CD4-positive, alpha-beta T cell treated with Interleukin-4 for 4 hours (primary cell): ENCODE data around the gene CIB2.
"Not testable (repeated sequence)": the region's sequence is repeated elsewhere in the genome, so short reads cannot be mapped to it uniquely, and the experiment has no call there.

Experiments used
- DNase-seq: peaks from one replicate; pipeline ENCODE4 v3.0.0-alpha.2; 2020

The CIB2 gene

DNA sequence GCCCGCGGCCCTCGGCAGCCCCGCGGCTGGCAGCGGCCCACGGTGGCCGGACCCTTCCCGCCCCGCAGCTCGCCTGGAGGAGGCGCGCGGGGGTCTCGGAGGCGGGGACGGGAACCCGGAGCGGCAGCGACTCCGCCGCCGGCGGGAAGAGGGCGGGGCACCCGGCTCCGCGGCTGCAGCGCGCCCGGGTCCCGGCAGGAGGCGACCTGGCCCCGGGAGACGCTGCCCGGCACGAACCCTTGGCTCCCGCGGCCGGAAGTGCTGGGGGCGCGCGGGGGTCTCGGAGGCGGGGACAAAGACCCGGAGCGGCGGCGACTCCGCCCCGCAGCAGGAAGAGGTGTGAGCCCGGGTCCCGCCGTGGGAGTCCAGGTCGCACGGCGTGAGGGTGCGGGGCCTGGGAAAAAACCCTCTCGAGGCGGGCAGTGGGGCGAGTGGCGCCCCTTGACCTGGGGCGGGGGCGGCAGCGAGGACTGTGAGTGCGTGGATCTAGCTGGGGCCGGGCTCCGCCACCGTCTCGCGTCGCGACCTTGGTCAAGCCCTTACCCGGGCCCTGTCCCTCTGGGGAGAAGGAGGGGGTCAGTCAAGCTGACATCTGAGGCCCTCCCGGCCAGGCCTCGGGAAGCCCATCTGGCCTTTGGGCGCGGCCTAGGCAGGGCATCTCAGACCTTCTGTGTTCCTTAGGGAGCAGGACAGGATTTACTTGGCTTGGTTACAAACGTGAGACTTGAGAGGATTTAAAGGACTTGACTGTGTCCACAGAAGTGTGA, at the start of gene CIB2:
TSS of gene CIB2 (minus strand) at position 151 of the 767 bp plus-strand sequence. CDS start 230 bp downstream, outside the sequence.
- peak; percentile 62 for DNase-seq

DNA sequence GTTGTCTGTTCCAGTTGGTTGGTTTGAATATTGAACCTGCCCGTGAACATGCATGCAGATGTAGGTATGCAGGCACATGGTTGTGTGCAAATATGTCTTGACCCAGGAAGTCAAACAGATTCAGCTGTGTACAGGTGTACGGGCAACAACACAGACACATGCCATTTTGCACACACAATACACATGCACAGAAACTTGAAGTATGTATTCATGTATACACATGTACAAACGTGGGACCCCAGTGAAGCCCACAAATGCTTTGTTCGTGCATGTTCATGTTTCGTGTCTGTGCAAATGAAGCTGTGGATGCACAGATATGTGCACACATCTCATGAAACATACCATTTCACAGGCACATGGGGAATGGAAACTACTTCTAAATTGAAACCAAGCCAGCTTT, 48.7 kb upstream of the CIB2 start:
- DNase-seq: no peak

DNA sequence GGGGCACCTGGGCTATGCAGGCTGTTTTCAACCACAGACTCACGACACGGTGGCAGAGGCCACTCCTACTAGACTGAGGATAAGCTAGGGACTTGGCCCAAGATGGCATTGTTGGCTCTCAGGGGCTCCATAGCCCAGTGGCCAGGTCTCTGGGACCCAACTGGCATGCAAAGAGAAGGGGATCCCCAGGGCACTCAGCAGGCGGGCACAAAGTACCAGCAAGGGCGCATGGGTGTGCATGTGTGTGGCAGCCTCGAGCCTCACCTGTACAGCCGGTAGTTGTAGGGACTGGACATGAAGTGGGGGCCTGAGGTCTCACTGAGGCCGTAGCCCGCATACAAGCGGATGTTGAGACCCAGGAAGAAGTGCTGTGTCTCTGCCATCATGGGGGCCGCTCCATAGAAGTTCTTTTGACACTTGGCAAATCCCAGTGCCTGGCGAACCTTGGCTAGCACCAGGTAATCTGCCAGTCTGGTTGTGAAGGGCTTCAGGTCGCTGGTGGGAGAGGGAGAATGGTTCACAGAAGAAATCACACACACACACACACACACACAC, 48.1 kb upstream of the CIB2 start:
- no peak for DNase-seq

DNA sequence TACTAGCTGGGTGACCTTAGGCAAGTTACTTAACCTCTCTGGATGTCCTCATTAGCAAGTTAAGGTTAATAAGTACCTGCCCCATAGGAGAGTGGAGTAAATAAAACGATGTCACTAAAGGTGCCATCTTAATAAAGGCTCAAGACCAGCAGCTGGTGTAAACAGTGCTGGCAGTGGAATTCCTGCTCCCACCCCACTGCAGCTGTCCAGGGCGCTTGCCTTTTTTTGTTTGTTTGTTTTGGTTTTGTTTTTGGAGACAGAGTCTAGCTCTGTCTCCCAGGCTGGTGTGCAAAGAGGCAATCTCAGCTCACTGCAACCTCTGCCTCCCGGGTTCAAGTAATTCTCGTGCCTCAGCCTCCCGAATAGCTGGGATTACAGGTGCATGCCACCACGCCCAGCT, 46.8 kb upstream of the CIB2 start:
- no peak for DNase-seq

DNA sequence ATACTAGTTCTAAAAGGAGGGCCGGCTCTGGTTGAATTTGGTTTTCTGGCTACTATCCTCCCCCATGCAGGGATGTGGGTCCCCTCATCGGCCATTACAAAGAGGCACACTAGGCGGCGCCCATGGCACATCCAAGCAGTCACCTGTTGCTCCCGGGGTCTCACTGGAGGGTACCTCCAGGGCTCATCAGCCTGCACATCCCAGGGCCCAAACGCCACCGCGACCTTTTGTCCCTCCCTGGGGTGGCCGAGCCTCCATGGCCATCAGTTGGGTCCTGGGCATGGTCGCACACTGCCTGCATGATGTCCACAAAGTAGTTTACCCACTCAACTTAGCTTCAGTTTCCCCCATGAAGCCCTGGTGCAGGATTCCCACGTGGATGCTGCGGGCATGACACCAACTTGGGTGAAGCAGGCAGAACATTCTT, 46.2 kb upstream of the CIB2 start:
- DNase-seq: peak; percentile 27

DNA sequence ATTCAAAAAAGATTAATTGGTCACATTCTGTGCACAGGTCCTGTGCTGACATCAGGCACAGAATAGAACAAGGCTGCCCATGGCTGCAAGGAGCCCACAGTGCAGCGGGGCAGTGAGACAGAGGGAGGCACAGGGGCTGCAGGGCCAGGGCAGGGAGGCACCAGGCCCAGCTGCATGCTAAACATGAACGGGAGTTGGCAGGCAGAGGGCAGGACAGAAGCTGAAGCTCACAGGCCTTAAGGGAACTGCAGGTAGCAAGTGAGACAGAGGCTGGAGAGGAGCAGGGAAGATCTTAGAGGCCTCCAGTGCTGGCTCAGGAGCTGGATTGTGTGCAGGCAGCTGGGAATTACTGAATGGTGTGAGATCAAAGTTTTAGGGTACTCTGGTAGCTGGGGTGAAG, 44.1 kb upstream of the CIB2 start:
- DNase-seq: no peak

DNA sequence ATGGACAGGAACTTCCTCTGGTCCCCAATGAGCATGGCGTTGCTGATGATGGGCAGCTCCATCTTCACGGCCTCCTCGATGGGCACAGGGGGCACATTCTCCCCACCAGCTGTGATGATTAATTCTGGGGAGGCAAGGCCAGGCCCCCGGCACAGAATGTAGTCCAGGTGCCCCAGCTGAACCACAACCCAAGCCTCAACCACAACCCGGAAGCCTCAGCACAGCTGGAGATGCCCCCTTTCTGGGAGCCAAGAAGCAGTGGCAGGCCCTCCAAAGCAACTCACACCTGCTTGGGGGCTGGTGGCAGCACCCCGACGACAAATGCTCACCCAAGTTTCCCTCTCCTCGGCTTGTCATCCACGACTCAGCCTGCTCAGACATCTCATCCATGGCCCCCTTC, 43.2 kb upstream of the CIB2 start:
- DNase-seq: no peak

DNA sequence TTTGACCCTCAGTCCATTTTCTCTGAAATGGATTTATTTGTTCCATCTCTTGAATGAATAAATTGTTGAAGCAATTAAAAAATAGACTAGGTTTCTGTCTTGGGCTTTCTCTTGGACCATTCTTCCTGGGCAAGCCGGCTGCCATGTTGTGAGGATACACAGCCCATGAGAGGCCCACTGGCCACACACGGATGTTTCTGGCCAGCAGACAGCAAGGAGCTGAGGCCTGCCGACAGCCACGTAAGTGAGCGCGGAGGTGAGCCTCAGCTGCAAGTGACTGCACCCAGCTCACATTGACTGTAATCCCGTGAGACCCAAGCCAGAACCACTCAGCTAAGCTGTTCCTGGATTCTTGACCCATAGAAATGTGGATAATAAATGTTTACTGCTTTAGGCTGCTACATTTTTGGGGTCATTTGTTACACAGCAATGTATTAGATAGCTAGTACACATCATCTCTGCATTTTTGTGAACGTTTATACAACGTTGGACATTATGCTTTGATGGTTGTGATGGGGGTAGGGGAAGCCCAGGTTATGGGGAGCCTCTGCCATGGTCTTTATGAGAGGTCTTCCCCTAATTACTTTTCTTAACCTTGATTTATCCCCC, 40.7 kb upstream of the CIB2 start:
- no peak for DNase-seq

DNA sequence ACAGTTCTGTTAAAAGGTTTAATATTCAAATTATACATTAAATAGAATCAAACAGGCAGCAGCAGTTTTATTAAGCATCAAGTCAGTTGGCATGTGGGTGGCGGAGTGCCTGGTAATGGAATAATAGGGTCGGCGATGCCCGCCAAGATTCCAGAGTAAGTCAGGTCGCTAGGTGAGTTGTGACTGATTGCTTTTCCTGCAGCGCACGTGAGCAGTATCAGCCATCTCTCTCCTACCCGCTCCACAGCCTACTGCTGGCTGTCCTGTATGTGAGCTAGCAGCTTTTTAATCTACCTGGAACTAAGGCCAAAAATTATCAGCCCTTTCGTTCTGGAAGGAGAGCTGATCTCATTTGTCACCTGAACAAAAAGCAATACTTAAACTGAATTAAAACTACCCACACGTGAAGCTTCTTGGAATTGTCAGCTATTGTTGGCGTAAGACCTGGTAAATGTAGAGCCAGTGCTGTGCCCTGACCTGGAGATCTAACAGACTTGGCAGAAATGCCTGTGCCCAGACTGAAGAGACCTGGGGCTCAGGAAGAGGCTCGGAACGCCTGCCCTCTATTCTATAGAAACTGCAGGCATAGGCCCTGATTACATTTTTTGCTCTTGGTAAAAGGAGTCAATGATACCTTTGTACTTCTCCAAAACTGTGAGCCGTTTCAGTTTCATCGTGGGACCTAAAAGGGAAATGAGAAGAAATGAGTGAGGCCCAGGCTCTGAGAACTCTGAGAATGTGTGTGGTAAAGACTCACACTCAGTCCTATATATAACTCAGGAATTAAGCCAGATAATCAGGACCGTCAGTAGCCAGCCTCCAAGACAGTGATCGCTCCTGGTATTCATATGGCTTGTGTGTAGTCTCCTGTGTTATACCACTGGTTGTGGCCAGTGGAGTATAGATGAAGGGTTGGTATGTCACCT, 39.9 kb upstream of the CIB2 start:
- no peak for DNase-seq

DNA sequence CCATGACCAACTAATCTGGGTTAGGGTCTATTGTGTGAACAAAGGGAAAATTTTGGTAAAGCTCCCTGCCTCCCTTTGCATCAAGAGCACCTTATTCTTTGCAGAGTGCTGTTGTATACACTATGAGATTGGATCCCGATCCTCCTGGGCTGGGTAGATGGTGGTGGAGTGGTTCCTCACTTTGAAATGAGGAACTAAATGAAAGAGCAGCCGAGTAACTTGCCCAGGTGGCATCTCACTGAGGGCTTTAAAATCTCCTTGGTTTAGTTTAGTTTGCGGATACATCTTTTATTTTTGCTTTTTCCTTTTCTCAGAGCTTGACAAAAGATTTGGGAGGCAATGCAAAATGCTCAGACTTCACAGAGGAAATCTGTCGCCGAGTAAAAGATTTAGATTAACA, 37.4 kb upstream of the CIB2 start:
- DNase-seq: no peak

DNA sequence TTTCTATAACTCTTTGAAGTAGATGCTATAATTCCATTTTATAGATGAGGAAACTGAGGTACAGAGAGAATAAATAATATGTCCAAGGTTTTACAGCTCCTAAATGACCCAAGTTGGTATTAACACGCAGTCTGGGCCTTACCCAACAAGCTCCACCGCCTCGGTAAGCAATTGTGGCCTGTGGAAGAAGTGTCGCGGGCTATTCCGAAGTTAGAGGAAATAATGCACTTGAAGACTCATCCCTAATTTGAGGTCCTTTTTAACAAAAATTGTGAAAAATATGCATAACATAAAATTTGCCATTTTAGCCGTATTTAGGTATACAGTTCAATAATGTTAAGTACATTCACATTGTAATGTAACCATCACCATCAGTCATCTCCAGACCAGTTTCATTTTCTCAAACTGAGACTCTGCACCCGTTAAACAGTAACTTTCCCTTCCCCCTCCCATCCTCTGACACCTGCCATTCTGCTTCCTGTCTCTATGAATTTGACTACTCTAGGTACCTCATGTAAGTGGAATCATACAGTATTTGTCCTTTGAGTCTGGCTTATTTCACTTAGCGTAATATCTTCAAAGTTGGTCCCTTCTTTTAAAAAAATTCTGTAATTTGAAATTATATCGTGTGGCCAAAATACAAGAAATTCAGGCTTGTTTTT, 36.1 kb upstream of the CIB2 start:
- peak; percentile 41 for DNase-seq

DNA sequence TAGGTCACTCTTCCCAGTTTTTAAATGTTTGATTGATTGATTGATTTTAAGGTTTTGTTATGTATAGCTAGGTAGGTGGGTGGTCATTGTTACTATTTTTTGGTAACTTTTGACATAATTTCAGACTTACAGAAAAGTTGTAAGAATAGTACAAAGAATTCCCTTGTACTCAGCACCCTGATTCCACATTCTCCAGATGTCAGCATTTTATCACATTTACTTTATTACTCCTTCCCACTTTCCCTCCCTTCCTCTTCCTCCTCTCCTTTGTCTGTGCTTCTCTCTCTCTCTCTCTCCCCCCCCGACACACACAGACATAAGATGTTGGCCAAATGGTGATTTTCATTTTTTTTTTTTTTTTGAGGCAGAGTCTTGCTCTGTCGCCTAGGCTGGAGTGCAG, 32.8 kb upstream of the CIB2 start:
- DNase-seq: no peak

DNA sequence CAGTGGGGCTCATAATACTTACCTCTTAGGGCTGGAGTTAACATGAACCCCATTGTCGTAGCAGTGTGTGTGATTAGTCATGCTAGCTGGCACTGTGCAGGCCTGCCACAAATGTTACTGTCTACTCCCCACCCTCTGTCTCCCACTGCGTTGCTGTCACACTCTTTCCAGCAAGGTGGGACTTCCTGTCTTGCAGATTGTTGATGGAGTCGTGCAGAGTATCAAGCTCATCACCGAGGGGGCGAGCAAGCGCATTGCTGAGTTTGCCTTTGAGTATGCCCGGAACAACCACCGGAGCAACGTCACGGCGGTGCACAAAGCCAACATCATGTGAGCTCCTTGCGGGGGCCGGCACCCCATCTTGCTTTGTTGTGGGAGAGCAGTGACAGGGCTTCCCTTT, 30.8 kb upstream of the CIB2 start:
- DNase-seq: no peak

DNA sequence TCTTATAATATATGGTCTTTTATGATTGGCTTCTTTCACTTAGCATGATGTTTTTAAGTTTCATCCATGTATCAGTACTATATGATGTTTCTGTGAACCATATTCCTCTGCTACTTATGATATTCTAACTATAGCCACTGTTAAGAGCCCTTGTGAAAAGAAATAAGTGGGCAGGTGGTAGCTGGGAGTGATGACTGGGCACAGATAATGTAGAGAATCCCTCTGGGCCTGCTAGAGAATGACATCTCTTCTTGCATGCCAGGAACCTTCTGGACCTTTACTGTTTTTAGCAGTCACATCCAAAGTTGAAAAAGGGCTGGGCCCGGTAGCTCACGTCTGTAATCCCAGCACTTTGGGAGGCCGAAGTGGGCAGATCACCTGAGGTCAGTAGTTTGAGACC, 28.1 kb upstream of the CIB2 start:
- DNase-seq: no peak

DNA sequence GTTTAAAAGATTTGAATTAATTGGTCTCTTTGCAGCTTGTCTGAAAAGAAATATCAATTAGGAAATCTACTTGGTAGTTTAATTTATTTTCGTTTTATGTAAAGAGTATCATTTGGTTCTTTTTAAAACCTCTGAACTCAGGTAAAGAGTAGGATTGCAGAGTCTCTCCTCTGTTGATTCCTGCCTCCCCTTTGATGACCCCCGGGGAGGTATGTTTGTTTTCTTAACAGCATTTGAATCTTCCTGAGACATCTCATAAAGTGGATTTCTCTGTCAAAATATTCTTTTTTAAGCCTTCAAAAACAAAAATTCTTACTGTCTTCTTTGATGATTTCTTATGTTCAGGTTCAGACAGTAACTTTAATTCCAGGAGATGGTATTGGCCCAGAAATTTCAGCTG, 26.0 kb upstream of the CIB2 start:
- no peak for DNase-seq

DNA sequence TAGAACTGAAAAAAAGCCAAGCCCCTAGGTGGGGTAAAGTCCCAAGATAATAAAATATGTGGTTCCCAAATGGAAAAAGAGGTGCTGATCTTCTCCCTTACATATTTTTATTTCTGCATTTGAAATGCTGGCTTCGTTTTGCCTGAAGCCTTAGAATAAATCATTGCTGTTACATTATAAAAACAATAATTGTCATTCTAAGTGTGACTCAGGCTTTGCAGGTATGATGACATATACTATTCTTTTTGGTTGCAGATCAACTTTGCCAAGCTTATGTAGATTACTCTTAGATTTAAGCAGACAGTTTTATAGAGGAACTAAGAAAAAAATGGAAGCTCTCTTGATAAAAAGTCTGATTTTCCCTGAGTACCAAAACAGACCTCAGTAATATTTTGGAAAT, 25.4 kb upstream of the CIB2 start:
- no peak for DNase-seq

DNA sequence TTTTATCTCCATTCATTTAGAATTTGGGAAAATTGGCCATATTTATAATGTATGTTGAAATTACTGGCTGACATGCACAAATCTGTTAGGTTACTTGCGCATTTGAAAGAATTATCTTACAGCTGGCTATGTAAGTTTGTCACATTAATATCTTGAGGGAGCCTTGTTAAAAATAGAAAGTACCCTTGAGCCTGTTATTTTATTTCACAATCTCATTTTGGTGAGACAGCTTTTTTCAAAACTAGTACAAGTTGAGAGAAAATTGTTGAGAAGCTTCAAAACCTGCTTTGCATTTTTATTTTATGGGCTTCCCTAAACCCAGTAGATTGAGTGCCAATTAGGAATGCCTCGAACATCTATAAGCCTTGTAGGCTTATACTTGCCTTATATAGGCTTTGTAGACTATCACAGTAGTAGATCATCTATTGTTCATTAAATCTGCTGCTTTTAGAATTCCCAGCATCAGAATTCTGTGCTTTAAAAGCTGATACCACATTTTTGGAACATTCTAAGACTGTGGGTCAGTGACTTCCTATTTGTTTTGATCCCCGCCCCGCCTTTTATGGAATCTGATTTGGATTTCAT, 24.2 kb upstream of the CIB2 start:
- DNase-seq: no peak

DNA sequence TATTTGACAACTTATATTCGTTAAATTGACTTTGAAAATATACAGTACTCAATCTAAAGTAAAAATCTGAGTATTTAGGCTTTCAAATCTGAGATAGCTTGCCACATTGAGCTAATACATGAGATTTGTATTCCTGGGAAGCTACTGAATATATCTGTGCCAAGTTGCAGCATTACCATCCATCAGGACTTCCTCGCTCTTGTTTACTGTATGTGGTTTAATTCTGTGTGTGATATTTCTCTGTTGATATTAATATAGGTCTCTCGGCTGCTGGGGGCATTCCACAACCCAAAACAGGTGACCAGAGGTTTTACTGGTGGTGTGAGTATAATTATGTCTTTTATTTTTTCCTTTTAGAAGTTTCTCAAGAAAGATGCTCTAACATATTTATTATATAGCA, 23.7 kb upstream of the CIB2 start:
- DNase-seq: no peak

DNA sequence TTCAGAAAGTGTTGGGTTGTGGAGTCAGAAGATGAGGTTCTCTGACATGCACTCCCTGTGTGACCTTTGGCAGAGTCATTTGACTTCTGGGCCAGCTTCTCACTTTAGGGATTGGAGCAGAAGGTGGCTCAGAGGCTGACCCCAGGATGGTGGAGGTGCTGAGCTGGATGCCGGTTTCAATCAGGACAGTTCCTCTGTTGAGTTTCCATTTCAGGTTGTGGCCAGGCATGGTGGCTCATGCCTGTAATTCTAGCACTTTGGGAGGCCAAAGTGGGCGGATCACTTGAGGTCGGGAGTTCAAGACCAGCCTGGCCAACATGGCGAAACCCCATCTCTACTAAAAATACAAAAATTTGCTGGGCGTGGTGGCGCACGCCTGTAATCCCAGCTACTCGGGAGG, 19.8 kb upstream of the CIB2 start:
- DNase-seq: not testable (repeated sequence)

DNA sequence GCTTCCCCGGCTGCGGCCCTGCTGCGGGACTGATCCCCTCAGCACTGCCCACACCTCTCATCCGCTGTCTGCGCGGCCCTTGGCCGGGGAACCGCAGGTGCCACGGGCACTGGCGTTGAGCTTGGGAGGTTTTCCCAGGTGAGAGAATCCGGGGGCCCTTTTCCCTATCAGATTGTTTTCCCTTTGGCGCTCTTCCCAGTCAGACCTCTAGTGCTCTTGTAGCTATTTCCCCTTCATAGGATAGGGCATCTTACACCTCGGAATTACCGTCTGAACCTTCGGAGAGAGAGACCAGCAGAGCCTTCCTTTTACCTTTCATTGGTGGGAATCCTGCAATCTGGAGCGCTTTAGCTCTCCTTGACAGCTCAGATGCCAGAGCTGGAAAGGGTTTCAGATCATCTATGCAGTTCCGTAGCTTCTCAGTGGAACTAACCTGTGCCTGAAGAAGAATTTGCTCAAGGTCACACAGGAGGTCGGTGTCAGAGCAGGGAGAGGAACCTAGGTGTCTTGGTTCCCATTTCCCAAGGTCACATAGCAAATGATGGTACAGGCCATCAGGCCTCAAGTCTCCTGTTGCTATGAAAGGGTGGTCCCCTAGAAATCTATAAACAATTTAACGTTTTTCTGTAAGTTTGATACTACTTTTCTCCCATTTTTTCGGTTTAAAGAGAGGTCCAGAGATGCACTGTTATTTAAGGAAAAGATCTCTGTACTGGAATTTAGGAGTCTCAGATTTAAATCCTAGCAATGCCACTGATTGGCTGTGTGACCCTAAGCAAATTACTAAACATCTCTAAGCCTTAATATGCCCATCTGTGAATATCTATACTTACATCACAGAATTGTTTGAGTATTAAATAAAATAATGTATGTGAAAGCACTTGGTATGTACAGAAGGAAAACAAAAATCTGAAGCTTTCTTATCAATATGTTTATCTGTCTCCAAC, 18.8 kb upstream of the CIB2 start:
- no peak for DNase-seq
